Measurements from ENCODE around the gene PAX5.

Gene PAX5

GRCh38 chr9:37017546-37017945 is 16.5 kb downstream of the PAX5 start:
- no peak overlapping the region for H3K4me3 ChIP-seq (ENCODE audit: control insufficient read depth, low read depth, low read length)
- TF ChIP-seq CTCF (conservative IDR thresholded peaks at IDR 0.05; ENCODE audit: control insufficient read depth, insufficient read depth, low read depth, low read length), result no peak
- DNase-seq (ENCODE audit: low read depth), result no peak

- no peak for TF ChIP-seq CTCF (conservative IDR thresholded peaks at IDR 0.05; ENCODE audit: control insufficient read depth, insufficient read depth, low read depth, low read length)
- DNase-seq (ENCODE audit: low read depth), result no peak
- H3K4me3 ChIP-seq (ENCODE audit: control insufficient read depth, low read depth, low read length), result no peak overlapping the region
Measured at GRCh38 chr9:37011530-37011929, 22.5 kb downstream of the PAX5 start.

GRCh38 chr9:37010976-37011375 is 23.1 kb downstream of the PAX5 start:
- H3K4me3 ChIP-seq (ENCODE audit: control insufficient read depth, low read depth, low read length), result no peak overlapping the region
- DNase-seq (ENCODE audit: low read depth), result no peak
- TF ChIP-seq CTCF (conservative IDR thresholded peaks at IDR 0.05; ENCODE audit: control insufficient read depth, insufficient read depth, low read depth, low read length), result no peak

- no peak overlapping the region for H3K4me3 ChIP-seq (ENCODE audit: control insufficient read depth, low read depth, low read length)
- DNase-seq (ENCODE audit: low read depth), result no peak
- TF ChIP-seq CTCF (conservative IDR thresholded peaks at IDR 0.05; ENCODE audit: control insufficient read depth, insufficient read depth, low read depth, low read length), result no peak
Measured at GRCh38 chr9:37010180-37010579, 23.9 kb downstream of the PAX5 start.

DNA sequence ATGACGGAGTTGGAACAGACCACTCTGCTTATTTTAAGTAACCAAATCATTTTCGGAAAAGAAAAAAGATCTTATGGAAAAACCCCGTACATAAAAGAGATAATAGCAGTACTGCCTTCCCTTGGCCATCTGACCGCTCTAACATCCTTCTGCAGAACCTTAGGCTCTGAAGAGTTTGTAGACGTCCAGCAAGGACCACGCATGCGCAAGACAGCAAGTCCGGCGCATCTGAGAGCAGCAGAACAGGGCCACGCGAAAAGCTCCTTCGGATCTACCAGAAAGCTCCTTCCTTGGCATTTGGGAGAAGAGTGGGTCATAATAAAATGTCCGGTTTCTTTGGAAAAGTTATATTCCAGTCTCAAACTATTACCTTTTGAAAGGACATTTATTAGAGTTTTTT is 26.8 kb downstream of the PAX5 start:
- no peak for DNase-seq (ENCODE audit: low read depth)
- no peak overlapping the region for H3K4me3 ChIP-seq (ENCODE audit: control insufficient read depth, low read depth, low read length)
- no peak for TF ChIP-seq CTCF (conservative IDR thresholded peaks at IDR 0.05; ENCODE audit: control insufficient read depth, insufficient read depth, low read depth, low read length)

DNA sequence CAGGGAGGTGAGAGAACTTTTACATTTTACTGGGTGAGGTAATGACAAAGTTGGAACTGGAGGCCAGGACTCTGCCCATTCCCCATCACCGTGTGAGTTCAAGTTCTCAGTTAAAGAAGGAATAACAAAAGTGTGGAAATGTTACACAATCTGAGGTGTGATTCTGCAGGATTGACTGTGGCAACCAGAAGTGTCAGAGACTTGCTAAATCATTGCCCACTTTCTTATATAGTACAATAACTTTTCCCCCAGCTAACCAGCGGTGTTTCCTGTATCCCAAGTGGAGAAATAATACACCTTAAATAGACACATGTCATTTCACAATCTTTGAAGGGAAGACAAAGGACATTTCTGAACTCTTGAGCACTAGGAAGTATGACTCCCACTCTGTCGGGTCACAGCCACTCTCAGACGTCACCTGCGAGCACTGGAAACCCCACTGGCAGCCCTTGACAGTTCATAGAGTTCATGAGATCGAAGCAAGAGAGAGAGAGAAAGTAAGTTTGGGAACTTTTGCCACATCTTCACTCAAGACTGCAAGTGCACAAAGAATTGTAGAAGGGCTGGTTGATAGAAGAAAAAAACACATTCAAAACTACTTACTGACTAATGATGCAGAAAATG is 28.4 kb downstream of the PAX5 start:
- no peak for DNase-seq (ENCODE audit: low read depth)
- TF ChIP-seq CTCF (conservative IDR thresholded peaks at IDR 0.05; ENCODE audit: control insufficient read depth, insufficient read depth, low read depth, low read length), result no peak
- H3K4me3 ChIP-seq (ENCODE audit: control insufficient read depth, low read depth, low read length), result no peak overlapping the region

DNA sequence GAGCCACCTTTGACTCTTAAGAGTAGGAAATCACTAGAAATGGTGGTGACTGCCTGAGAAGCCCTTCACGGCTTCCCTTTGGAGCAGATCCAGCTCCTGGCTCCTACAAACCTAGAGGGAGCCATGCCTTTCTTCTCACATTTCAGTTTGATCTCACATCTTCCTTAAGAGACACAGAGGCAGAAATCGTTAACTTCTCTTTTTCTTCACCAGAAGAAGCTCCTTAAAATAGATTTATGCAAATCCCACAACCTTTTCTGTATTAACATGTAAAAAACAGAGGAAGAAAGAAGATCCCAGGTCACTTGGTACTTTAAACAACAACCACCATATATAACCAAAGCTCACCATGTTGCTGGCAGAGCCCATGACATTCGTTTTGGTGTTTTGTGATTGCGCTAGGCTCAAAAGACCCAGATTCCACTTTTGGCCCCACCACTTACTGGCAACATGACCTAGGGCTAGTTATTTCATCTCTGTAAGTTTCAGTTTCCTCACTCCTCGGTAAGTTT is 29.6 kb downstream of the PAX5 start:
- no peak for TF ChIP-seq CTCF (conservative IDR thresholded peaks at IDR 0.05; ENCODE audit: control insufficient read depth, insufficient read depth, low read depth, low read length)
- DNase-seq (ENCODE audit: low read depth), result no peak
- H3K4me3 ChIP-seq (ENCODE audit: control insufficient read depth, low read depth, low read length), result no peak overlapping the region

Measured in fibroblast of mammary gland (primary cell).